Activated T-cell treated with anti-CD3 and anti-CD28 coated beads for 1 hour (primary cell): ENCODE data around the gene ALDH16A1.
"Not testable (repeated sequence)": the region's sequence is repeated elsewhere in the genome, so short reads cannot be mapped to it uniquely, and the experiment has no call there.

Experiments
- DNase-seq: peaks from one replicate; pipeline ENCODE4 v3.0.0-alpha.2; 2020; ENCODE audit warnings: low read depth

ALDH16A1 gene

GRCh38 chr19:49465371-49465770 lies 12.3 kb downstream of the ALDH16A1 start:
- DNase-seq, result no peak

GRCh38 chr19:49468199-49468598 lies 15.2 kb downstream of the ALDH16A1 start:
- DNase-seq, result no peak

- DNase-seq, result peak; percentile 71
These were observed 15.9 kb downstream of the ALDH16A1 start for GRCh38 chr19:49468746-49469447.

GRCh38 chr19:49469828-49470614 lies 17.0 kb downstream of the ALDH16A1 start:
- peak; percentile 59 for DNase-seq

- no peak for DNase-seq
These were observed 17.6 kb downstream of the ALDH16A1 start for GRCh38 chr19:49470615-49470978.

GRCh38 chr19:49472936-49473335 lies 19.9 kb downstream of the ALDH16A1 start:
- DNase-seq, result no peak

- DNase-seq, result not testable (repeated sequence)
These were observed 20.5 kb downstream of the ALDH16A1 start for GRCh38 chr19:49473501-49473867.

GRCh38 chr19:49473868-49474541 lies 21.0 kb downstream of the ALDH16A1 start, which contains the start of gene FLT3LG:
Gene FLT3LG (plus strand): TSS chr19:49474215. CDS start chr19:49474640, 425 bp downstream.
- DNase-seq, result peak; percentile 84

GRCh38 chr19:49474542-49474924 lies 21.5 kb downstream of the ALDH16A1 start:
- no peak for DNase-seq

- DNase-seq, result no peak
These were observed 22.3 kb downstream of the ALDH16A1 start for GRCh38 chr19:49475191-49475917.

GRCh38 chr19:49475995-49476880 lies 23.2 kb downstream of the ALDH16A1 start:
- DNase-seq, result peak; percentile 55

- no peak for DNase-seq
These were observed 27.1 kb downstream of the ALDH16A1 start for GRCh38 chr19:49479975-49480628.

- no peak for DNase-seq
These were observed 28.1 kb downstream of the ALDH16A1 start for GRCh38 chr19:49481020-49481683.

- DNase-seq, result no peak
These were observed 33.2 kb downstream of the ALDH16A1 start for GRCh38 chr19:49486232-49486631.

GRCh38 chr19:49486710-49487276 lies 33.8 kb downstream of the ALDH16A1 start:
- DNase-seq, result no peak

GRCh38 chr19:49487277-49488045 lies 34.4 kb downstream of the ALDH16A1 start, which contains the start of gene RPL13A:
Gene RPL13A (plus strand): TSS chr19:49487608. CDS start chr19:49487630, 22 bp downstream.
- peak; percentile 100 for DNase-seq

- no peak for DNase-seq
These were observed 35.2 kb downstream of the ALDH16A1 start for GRCh38 chr19:49488046-49488862.
